Measurements from ENCODE around the gene RUSC1. TPM values are rescaled to one million over a fixed set of nuclear protein-coding genes. Genes with fewer than 3 reads are reported as not detected.
A peak's percentile ranks its signal among the peaks of the same experiment; 100 is the strongest.
"Not testable (repeated sequence)": the region's sequence is repeated elsewhere in the genome, so short reads cannot be mapped to it uniquely, and the experiment has no call there.

Gene RUSC1
- polyA plus RNA-seq, 3 donors, result 27.7 to 34.0 (median 29.9) TPM

DNA sequence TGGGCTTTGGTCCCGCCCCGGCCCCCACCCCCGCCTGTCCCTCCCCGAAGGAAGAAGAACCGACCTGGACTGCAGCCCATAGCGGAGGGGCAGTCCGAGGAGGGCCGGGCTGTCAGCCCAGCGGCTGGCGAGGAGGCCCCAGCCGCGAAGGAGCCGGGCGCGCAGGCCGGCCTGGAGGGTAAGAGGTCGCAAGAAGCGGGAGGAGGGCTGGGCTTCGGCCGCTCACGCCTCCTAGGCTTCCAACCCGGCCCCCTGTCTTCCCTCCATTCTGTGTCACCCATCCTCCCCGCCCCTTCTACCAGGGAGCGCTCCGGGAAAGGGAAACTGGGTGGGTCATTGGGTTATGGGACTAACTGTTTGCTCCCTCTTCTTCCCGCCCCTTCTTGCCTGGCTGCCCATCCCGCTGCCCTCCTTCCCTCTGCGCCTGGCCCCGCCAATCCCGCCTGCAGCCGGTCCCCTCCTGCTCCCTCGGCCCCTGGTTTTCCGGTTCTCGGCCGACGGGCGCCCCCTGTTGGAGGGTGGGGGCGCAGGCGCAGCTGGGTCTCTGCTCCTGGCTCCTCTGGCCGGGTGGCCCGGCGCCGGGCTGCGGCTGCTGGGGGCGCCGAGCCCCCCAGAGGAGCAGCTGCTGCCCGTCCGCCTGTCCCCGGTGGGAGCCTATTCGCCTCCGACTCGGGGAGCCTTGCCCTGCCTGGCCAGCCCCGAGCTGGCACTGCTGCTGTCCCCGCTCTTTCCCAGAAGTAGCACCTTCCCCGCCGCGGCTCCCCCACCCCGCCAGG, 2.4 kb downstream of the RUSC1 start:
- DNase-seq (ENCODE audit: low read depth in 3 of 3, low spot score in 2 of 3), result peak in 2 of 3 donors; percentile 81 to 83

DNA sequence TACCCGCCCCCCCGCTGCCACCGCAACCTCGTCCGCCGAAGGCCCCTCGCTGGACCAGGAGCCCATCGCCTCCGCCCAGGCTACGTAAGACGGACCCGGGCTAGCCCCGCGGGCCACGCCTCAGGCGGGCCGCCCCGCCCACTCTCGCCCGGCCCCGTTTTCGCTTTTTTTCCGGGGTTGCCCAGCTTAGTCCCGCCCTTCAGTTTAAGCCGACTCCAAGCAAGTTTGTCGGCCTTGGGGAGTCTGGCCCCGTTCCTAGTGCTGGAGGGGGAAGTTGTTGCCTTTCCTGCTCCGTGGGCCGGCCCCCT, 3.0 kb downstream of the RUSC1 start:
- DNase-seq (ENCODE audit: low read depth in 3 of 3, low spot score in 2 of 3), result no peak

DNA sequence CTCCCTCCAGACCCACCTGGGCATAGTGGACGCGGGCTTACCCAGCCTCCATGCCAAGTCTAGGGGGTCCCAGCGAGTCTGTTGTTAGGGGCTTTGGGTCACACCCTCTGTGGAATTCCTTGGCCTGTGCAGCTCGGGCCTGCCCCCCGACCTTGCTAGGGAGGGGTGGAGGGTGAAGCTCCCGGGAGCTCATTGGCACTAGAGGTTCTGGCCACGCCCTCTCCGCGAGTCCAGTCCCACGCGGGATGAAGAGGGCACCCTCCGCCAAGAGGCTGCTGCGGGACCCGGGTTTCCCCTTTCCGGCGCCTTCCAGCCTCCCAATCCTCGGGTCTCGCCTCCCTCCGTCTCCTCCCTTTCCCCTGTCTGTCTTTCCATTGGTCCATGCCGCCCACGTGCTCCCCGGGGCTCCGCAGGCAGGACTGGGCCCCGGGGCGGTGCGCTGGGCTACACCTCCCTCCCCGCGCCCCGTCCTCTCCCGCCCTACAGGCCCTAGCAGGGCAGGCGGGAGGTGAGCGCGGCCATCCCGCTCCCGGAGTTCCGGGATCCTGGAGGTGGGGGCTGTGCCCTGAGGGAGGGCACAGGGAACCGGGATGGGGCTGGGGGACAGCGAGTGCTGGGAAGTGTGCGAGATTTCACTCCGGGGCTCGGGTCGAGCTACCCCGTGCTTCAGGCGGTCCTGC, 3.5 kb downstream of the RUSC1 start:
- DNase-seq (ENCODE audit: low read depth in 3 of 3, low spot score in 2 of 3), result peak in 2 of 3 donors; percentile 85 to 86

DNA sequence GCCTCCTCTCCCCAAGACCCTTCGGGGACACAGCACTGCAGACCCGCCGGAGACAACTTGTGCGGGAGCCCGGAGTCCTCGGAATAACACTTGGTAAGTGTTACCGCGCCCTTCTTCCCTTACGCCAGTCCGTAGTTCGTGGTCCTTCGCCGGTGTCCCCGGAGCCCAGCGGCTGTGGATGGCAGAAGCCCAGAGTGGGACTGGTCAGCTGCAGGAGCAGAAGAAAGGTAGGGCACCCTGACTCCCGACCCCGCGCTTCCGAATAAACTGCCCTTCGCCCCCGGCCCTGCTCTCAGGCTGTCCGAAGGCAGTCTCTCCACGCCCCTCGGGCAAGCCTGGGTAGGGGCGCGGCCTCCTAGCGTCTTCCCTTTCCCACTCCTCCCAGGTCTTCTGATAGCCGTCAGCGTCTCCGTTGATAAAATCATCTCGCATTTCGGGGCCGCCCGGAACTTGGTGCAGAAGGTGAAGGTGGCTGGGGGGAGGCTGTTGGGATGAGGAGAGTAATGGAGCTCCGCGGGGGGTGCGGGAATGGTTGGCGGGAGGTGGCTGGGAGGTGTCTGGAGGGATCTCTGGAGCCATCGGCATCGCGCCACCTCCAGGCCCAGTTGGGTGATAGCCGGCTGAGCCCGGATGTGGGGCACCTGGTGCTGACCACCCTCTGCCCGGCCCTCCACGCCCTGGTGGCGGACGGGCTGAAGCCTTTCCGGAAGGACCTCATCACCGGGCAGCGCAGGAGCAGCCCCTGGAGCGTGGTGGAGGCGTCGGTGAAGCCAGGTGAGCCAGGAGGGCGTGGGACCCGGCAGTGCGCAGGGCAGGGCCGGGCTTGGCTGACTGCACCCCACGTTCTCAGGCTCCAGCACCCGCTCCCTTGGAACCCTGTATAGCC, 4.3 kb downstream of the RUSC1 start:
- no peak for DNase-seq (ENCODE audit: low read depth in 3 of 3, low spot score in 2 of 3)

DNA sequence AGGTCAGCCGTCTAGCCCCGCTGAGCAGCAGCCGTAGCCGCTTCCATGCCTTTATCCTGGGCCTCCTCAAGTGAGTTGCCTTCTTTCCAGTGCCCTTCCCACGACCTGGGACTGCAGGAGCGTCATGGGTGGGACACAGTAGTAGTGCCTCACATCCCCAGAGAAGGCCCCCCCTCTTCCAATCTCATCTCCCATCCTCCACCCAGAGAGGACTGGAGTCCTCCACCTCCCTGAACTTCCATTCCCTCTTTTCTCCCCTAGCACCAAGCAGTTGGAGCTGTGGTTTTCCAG, 4.9 kb downstream of the RUSC1 start:
- no peak for DNase-seq (ENCODE audit: low read depth in 3 of 3, low spot score in 2 of 3)

DNA sequence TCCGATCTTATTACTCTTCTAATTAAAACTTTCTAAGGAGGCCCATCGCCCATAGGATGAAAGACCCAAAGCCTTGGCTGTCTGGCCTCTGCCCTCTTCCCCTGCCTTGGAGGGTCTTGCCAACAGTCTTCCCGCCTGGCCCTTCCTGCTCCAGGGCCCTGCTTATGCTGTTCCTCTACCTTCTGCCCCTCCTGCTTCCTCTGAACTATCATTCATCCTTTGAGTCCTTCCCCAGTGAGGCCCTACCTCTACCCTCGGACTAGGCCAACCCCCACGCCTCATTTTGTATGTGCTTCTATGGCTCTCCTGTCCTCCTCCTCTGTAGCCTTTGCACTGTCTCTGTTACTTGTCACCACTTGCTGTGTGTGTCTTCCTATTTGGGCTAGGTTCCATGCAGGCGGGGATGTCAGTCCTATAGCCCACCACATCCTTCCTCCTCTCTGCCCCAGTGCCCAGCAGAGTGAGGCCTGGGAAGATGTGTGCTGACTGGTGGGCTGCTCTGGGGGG, 5.4 kb downstream of the RUSC1 start:
- no peak for DNase-seq (ENCODE audit: low read depth in 3 of 3, low spot score in 2 of 3)

DNA sequence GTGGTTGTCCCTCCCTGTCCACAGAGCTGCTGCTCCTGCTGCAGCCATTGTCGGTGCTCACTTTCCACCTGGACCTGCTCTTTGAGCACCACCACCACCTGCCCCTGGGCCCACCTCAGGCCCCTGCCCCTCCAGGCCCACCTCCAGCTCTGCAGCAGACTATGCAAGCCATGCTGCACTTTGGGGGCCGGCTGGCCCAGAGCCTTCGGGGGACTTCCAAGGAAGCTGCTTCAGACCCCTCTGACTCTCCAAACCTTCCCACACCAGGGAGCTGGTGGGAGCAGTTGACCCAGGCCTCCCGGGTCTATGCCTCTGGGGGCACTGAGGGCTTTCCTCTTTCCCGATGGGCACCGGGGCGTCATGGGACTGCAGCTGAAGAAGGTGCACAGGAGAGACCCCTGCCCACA, 5.9 kb downstream of the RUSC1 start:
- DNase-seq (ENCODE audit: low read depth in 3 of 3, low spot score in 2 of 3), result no peak

DNA sequence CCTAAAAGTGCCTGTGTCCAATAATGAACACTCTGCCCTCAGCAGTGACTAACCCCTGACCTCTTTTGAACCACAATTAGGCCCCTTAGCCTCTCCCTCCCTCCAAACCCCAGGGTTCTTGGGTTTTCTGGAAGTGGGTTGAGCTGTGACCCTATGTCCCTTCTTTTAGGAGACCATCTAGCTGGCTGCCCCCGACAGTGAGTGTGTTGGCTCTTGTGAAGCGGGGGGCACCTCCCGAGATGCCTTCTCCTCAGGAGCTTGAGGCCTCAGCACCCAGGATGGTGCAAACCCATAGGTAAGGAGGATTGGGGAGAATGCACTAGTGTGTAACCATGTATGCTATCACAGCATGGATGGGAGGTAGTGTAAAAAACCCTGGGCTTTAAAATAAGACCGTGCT, 7.3 kb downstream of the RUSC1 start:
- no peak for DNase-seq (ENCODE audit: low read depth in 3 of 3, low spot score in 2 of 3)

DNA sequence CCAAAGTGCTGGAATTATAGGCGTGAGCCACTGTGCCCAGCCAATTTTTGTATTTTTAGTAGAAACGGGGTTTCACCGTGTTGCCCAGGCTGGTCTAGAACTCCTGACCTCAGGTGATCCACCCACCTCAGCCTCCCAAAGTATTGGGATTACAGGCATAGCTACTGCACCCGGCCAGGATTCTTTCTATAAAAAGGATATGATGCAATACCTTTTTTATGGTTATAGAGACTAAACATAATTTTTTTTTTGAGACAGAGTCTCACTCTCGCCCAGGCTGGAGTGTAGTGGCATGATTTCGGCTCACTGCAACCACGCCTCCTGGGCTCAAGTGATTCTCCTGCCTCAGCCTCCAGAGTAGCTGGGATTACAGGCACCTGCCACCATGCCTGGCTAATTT, 8.2 kb downstream of the RUSC1 start:
- DNase-seq (ENCODE audit: low read depth in 3 of 3, low spot score in 2 of 3), result not testable (repeated sequence)

DNA sequence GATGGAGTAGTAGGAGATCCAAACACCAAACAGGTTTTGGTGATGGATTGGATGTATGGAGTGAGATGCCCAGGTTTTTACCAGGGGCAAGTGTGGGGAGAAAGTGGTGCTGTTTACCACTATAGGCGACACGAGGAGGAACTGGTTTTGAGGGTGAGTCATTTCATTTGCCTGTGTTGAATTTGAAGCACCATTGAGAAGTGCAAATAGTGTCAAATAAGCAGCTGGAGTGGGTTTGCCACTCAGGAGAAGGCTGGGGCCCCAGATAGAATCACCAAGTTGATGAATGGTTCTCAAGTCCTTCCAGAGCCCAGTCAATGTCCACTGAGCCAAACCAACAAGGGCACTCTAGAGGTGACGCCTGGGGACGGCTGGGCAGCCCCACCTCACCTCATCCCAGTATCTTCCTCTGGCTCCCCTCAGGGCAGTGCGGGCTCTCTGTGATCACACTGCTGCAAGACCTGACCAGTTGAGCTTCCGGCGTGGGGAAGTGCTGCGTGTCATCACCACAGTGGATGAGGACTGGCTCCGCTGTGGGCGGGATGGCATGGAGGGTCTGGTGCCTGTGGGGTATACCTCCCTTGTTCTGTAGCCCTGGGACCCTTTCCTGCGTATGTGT, 9.4 kb downstream of the RUSC1 start:
- DNase-seq (ENCODE audit: low read depth in 3 of 3, low spot score in 2 of 3), result no peak

DNA sequence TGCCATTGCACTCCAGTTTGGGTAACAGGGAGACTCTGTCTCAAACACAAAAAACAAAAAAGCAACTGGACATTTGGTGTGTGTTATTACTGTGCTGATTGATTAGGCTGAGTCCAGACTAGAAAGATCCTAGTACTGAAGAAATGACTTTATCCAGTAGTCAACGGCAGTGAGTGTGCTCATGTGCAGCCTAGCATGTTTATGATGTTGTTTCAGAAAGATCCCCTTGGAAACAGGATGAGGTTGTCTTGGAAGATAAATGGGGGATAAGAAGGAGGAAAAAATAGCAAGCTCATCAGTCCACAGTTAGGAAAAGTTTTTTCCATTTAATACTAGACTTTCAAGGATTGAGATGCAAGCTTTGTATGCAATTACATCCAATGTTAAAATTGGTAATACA, 14.3 kb downstream of the RUSC1 start:
- DNase-seq (ENCODE audit: low read depth in 3 of 3, low spot score in 2 of 3), result no peak

DNA sequence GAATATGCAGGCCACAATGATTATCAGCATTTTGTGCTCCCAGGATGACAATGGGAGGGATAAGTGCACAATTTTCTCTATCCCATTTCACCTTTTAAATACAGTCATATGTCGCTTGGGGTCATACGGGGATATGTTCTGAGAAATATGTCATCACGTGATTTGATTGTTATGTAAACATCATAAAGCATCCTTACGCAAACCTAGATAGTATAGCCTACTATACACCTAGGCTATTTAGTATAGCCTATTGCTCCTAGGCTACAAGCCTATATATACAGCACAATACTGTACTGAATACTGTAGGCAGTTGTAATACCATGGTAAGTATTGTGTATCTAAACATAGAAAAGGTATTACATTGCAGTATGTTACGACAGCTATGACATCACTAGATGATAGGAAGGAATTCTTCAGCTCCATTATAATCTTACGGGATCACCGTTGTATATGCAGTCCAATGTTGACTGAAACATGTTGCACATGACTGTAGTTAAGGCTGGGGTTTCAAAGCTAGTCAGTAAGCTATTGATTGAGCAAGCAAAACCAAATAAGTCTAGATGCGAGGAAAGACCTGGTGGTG, 18.9 kb downstream of the RUSC1 start:
- DNase-seq (ENCODE audit: low read depth in 3 of 3, low spot score in 2 of 3), result no peak

DNA sequence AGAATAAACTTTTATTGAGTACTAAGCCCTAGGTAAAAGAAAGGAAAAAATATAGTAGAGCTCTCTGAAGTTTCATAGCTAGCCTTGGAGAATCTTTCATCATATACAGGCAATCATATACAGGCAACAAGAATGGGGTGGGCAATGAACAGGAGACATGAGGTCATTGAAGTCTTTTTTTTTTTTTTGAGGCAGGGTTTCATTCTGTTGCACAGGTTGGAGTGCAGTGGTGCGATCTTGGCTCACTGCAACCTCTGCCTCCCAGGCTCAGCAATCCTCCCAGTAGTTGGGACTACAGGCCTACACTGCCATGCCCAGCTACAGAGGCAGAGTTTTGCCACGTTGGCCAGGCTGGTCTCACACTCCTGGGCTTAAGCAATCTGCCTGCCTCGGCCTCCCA, 22.1 kb downstream of the RUSC1 start:
- DNase-seq (ENCODE audit: low read depth in 3 of 3, low spot score in 2 of 3), result no peak

DNA sequence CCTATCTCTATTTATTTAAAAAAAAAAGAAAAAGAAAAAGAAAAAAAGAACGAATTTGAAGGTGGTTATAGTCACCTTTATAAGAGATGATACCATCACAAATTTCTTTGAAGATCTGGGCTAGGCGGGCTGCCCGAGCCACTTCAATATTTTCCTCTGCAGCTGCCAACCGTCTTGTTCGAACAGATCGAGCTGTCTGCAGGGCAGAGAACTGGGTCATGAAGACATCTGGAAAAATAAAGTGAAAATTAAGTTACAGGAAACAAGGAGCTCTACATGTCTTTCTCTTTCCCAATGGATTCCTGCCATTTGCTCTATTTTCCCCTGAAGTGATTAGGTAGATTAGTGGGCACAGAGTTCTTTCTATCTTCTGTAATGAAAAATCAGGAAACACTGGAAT, 31.9 kb downstream of the RUSC1 start:
- DNase-seq (ENCODE audit: low read depth in 3 of 3, low spot score in 2 of 3), result no peak

DNA sequence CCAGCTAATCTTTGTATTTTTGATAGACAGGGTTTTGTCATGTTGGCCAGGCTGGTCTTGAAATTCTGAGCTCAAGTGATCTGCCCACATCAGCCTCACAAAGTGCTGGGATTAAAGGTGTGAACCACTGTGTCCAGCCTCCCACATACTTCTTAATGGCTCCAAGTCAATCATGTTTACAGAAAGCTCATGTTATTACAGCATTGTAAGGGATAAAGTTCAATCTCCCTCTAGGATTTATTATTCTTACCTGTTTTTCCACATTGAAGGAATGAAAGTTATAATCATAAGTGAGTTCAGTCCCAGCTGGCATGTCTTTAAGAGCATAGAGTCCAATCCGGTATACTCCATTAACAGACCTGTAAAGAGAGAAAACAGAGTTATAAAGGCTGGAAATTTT, 39.4 kb downstream of the RUSC1 start:
- no peak for DNase-seq (ENCODE audit: low read depth in 3 of 3, low spot score in 2 of 3)

DNA sequence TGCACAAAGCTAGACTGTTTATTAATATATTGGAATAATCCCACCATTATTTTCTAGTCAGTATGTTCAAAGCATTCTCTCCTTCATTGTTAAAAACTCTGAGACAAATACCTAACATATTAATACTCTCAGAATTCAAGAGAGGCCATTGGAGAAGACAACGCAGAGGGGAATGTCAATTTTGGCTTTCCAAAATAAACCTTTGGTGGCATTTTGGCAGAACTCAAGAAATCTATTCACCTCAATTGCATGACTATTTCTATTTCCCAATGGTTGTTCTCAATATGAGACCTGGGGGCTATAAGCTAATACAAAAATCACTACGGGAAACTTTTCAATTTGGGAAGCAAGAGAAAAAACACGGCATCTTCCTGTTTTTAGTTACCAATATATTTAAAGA, 58.5 kb downstream of the RUSC1 start:
- no peak for DNase-seq (ENCODE audit: low read depth in 3 of 3, low spot score in 2 of 3)

DNA sequence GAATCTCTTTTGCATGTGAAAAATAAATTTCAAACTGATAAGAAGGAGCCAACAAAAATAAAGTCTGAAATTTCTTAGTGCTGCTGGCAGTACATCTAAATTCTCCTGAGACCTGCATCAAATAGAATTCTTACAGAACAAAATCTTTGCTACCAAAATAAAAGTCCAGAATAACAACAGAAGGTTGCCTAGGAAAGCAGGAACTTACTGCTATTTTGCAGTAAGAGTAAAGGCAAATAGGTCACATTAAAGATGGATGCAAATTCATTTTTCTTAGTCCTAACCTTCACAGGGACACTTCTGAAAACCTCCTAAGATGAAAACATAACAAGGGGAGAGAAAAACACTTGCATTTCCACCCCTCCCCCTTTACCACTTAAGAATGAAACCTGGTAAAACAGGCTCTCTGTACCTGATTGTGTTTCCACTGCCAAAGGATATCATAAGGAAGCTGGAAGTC, 59.0 kb downstream of the RUSC1 start:
- peak; percentile 36 to 50 (median 45) for DNase-seq (ENCODE audit: low read depth in 3 of 3, low spot score in 2 of 3)

All from right renal cortex interstitium (tissue), 3 donors.